Activated B cell treated with CpG ODN at 0.5 μM for 24 hours (primary cell): ENCODE results near the gene UBASH3A. TPM values are rescaled to one million over a fixed set of nuclear protein-coding genes. Genes with fewer than 3 reads are reported as not detected.

Source experiments
- ATAC-seq: fragments of 200-7000 bp; cut with Tn5 transposase; one replicate; pipeline ENCODE4 v1.10.0; 2021; ENCODE audit warnings: low read depth, mild to moderate bottlenecking, moderate library complexity
- CTCF ChIA-PET: fragments of 350-600 bp; sonication (Branson Sonifier 250); formaldehyde crosslinking; loops from one replicate; lab custom pipeline; 2021; ENCODE audit warnings: antibody characterized with exemption; lab: Charles Lee
- POLR2A ChIA-PET: fragments of 350-600 bp; sonication (Branson Sonifier 250); formaldehyde crosslinking; loops from one replicate; lab custom pipeline; 2021; ENCODE audit warnings: antibody characterized with exemption; lab: Charles Lee
- DNase-seq: peaks from one replicate; pipeline ENCODE4 v3.0.0; 2022
- H3K27ac Mint-ChIP-seq: one replicate; pipeline ENCODE4 v1.8.0; 2020; ENCODE audit warnings: mixed read lengths
- H3K27me3 Mint-ChIP-seq: one replicate; pipeline ENCODE4 v1.8.0; 2021; ENCODE audit warnings: mixed read lengths
- H3K36me3 Mint-ChIP-seq: one replicate; pipeline ENCODE4 v1.8.0; 2021; ENCODE audit warnings: low read depth, mixed read lengths
- H3K4me1 Mint-ChIP-seq: one replicate; pipeline ENCODE4 v1.8.0; 2021; ENCODE audit warnings: mixed read lengths
- H3K4me3 Mint-ChIP-seq: one replicate; pipeline ENCODE4 v1.8.0; 2020; ENCODE audit warnings: mild to moderate bottlenecking, mixed read lengths
- H3K9me3 Mint-ChIP-seq: one replicate; pipeline ENCODE4 v1.8.0; 2020; ENCODE audit warnings: mixed read lengths
- CTCF ChIP-seq: fragments of 200-600 bp; IDR thresholded peaks from one replicate; pipeline ENCODE4 v1.8.0; 2022; ENCODE audit warnings: antibody characterized with exemption, mild to moderate bottlenecking
- intact Hi-C: fragments of 100-400 bp; cut with micrococcal nuclease; formaldehyde crosslinking; loops from one replicate; pipeline ENCODE4 v1.15.1; 2024
- total RNA-seq: library from RNA; stranded (reverse); gene quantifications from 2 replicates; pipeline ENCODE4 v1.2.3, GENCODE V29; 2022

UBASH3A gene
- total RNA-seq, 1 donor from 2014 or later = not detected

- intact Hi-C loops = loop anchor here (2.0 kb wide), 2 partner anchors 15 to 21 kb away; partner anchors contain the start of gene RSPH1
- DNase-seq = no peak
- H3K9me3 Mint-ChIP-seq = no peaks in the 10 kb centered on the region
Observed at GRCh38 chr21:42475526-42476387, 72.1 kb downstream of the UBASH3A start.

GRCh38 chr21:42476388-42477331, 73.0 kb downstream of the UBASH3A start:
- intact Hi-C loops = no loop called here
- Mint-ChIP-seq H3K9me3 (no peaks in the 10 kb centered on the region), H3K27ac (no peak overlapping the region), H3K4me1 (peaks cover 15% of the 10 kb centered on the region), H3K36me3 (no peaks in the 10 kb centered on the region), H3K27me3 (peaks cover 12% of the 10 kb centered on the region), H3K4me3 (no peak overlapping the region)
- no peak for DNase-seq
- TF ChIP-seq CTCF = no peak
- no peak for ATAC-seq
- POLR2A ChIA-PET = no interaction called here
- CTCF ChIA-PET = interaction anchor here (1.5 kb wide), 1 partner anchor 9 kb away, joined by 4 read pairs; no protein-coding TSS in a partner anchor

More at GRCh38 chr21:42475526-42476387, 72.1 kb downstream of the UBASH3A start:
- ChIA-PET CTCF (no interaction called here), POLR2A (interaction anchor here (1.1 to 1.6 kb wide), 2 partner anchors 10 to 59 kb away, joined by 3 to 4 read pairs; no protein-coding TSS in a partner anchor)
- Mint-ChIP-seq H3K4me1 (peaks cover 16% of the 10 kb centered on the region), H3K27ac (no peak overlapping the region), H3K4me3 (no peak overlapping the region), H3K36me3 (no peaks in the 10 kb centered on the region), H3K27me3 (peaks cover 12% of the 10 kb centered on the region)
- no peak for ATAC-seq
- no peak for TF ChIP-seq CTCF

GRCh38 chr21:42478504-42478903, 74.8 kb downstream of the UBASH3A start:
- DNase-seq (no peak), ATAC-seq (no peak)
- ChIA-PET CTCF (interaction anchor here (0.7 to 1.5 kb wide), 2 partner anchors 11 to 48 kb away, joined by 3 to 4 read pairs; no protein-coding TSS in a partner anchor), POLR2A (no interaction called here)
- intact Hi-C loops = no loop called here
- no peak for TF ChIP-seq CTCF
- no peak overlapping the region for H3K27ac Mint-ChIP-seq
- peaks cover 9% of the 10 kb centered on the region for H3K27me3 Mint-ChIP-seq
- H3K36me3 Mint-ChIP-seq = no peaks in the 10 kb centered on the region
- H3K4me1 Mint-ChIP-seq = peaks cover 13% of the 10 kb centered on the region
- H3K9me3 Mint-ChIP-seq = no peaks in the 10 kb centered on the region
- H3K4me3 Mint-ChIP-seq = no peak overlapping the region

GRCh38 chr21:42479582-42479981, 75.9 kb downstream of the UBASH3A start:
- CTCF ChIA-PET = no interaction called here
- no peak overlapping the region for H3K27ac Mint-ChIP-seq
- H3K9me3 Mint-ChIP-seq = no peaks in the 10 kb centered on the region
- DNase-seq = no peak
- TF ChIP-seq CTCF = no peak
- H3K36me3 Mint-ChIP-seq = no peaks in the 10 kb centered on the region
- no peak overlapping the region for H3K4me3 Mint-ChIP-seq
- POLR2A ChIA-PET = no interaction called here
- peaks cover 5% of the 10 kb centered on the region for H3K4me1 Mint-ChIP-seq
- intact Hi-C loops = no loop called here
- no peak for ATAC-seq
- H3K27me3 Mint-ChIP-seq = peaks cover 4% of the 10 kb centered on the region
